Neuronal stem cell (in vitro differentiated cells): ENCODE results near the gene RBM7.
A peak's percentile ranks its signal among the peaks of the same experiment; 100 is the strongest.

Source experiments
- DNase-seq: peaks from one replicate; pipeline ENCODE4 v3.0.0-alpha.2; 2013; ENCODE audit warnings: low spot score
- H2AFZ ChIP-seq: one replicate; pipeline ENCODE4 v1.6.1; 2013; ENCODE audit warnings: mild to moderate bottlenecking, low read length, inconsistent platforms
- H2AK5ac ChIP-seq: 2 replicates; pipeline ENCODE4 v1.6.1; 2013; ENCODE audit warnings: low read depth, mild to moderate bottlenecking, inconsistent platforms, low read length, moderate library complexity, mixed read lengths
- H2BK120ac ChIP-seq: 2 replicates; pipeline ENCODE4 v1.6.1; 2013; ENCODE audit warnings: low read depth, mild to moderate bottlenecking, inconsistent platforms, low read length, moderate library complexity, mixed read lengths
- H2BK12ac ChIP-seq: one replicate; pipeline ENCODE4 v1.6.1; 2013; ENCODE audit warnings: low read length, inconsistent platforms
- H2BK15ac ChIP-seq: 2 replicates; pipeline ENCODE4 v1.6.1; 2013; ENCODE audit warnings: mild to moderate bottlenecking, low read length, inconsistent platforms, mixed read lengths
- H2BK5ac ChIP-seq: one replicate; pipeline ENCODE4 v1.6.1; 2013; ENCODE audit warnings: inconsistent platforms, mild to moderate bottlenecking, low read length, moderate library complexity
- H3K14ac ChIP-seq: one replicate; pipeline ENCODE4 v1.6.1; 2013; ENCODE audit warnings: low read length, inconsistent platforms
- H3K18ac ChIP-seq: 2 replicates; pipeline ENCODE4 v1.6.1; 2013; ENCODE audit warnings: low read length, inconsistent platforms
- H3K23ac ChIP-seq: 2 replicates; pipeline ENCODE4 v1.6.1; 2013; ENCODE audit warnings: low read depth, mild to moderate bottlenecking, mixed read lengths, low read length, inconsistent platforms; ENCODE audit not compliant: poor library complexity
- H3K27ac ChIP-seq: replicated peaks from 3 replicates; pipeline ENCODE4 v1.5.1; 2013; ENCODE audit warnings: low read length, inconsistent platforms
- H3K27me3 ChIP-seq, 3 experiments: 2 replicates each; pipeline ENCODE4 v1.6.1; 2013; ENCODE audit warnings: low read length in 3 of 3, mild to moderate bottlenecking in 2 of 3, inconsistent platforms in 1 of 3, low read depth in 1 of 3, mixed read lengths in 1 of 3, moderate library complexity in 1 of 3; ENCODE audit not compliant: control insufficient read depth in 3 of 3, insufficient read depth in 3 of 3
- H3K36me3 ChIP-seq, 2 donors: replicated peaks in 1 of 2; 2 replicates each; pipeline ENCODE4 v1.6.1; 2013; ENCODE audit warnings: low read length in 2 of 2; ENCODE audit not compliant: control insufficient read depth in 2 of 2, insufficient read depth in 2 of 2
- H3K4ac ChIP-seq: 2 replicates; pipeline ENCODE4 v1.6.1; 2013; ENCODE audit warnings: inconsistent platforms, mild to moderate bottlenecking, low read length, moderate library complexity
- H3K4me1 ChIP-seq, 2 donors: 1 replicate in 1 of 2; 2 replicates in 1 of 2; pipeline ENCODE4 v1.6.1; 2013; ENCODE audit warnings: low read length in 2 of 2, low read depth in 1 of 2; ENCODE audit not compliant: control insufficient read depth in 2 of 2, insufficient read depth in 1 of 2
- H3K4me2 ChIP-seq: one replicate; pipeline ENCODE4 v1.6.1; 2013; ENCODE audit warnings: mild to moderate bottlenecking, low read length, inconsistent platforms; ENCODE audit not compliant: insufficient read depth, poor library complexity, severe bottlenecking
- H3K4me3 ChIP-seq, 2 donors: 2 replicates each; pipeline ENCODE4 v1.5.1; 2013; ENCODE audit warnings: low read length in 2 of 2, mild to moderate bottlenecking in 2 of 2, inconsistent platforms in 1 of 2, moderate library complexity in 1 of 2
- H3K79me1 ChIP-seq: one replicate; pipeline ENCODE4 v1.6.1; 2013; ENCODE audit warnings: low read depth, mild to moderate bottlenecking, inconsistent platforms, low read length, moderate library complexity
- H3K9ac ChIP-seq: one replicate; pipeline ENCODE4 v1.6.1; 2013; ENCODE audit warnings: mild to moderate bottlenecking, low read depth, low read length, inconsistent platforms; ENCODE audit not compliant: poor library complexity
- H3K9me3 ChIP-seq, 2 donors: replicated peaks in 1 of 2; 2 replicates each; pipeline versions ENCODE3 to v1.6.1; 2013; ENCODE audit warnings: low read length in 2 of 2, mild to moderate bottlenecking in 2 of 2, inconsistent platforms in 1 of 2, low read depth in 1 of 2, mixed read lengths in 1 of 2, moderate library complexity in 1 of 2; ENCODE audit not compliant: control insufficient read depth in 2 of 2, insufficient read depth in 1 of 2
- H4K8ac ChIP-seq: one replicate; pipeline ENCODE4 v1.6.1; 2013; ENCODE audit warnings: low read depth, mild to moderate bottlenecking, inconsistent platforms, low read length, moderate library complexity
- H4K91ac ChIP-seq: one replicate; pipeline ENCODE4 v1.6.1; 2013; ENCODE audit warnings: low read length, low read depth, mild to moderate bottlenecking, inconsistent platforms; ENCODE audit not compliant: poor library complexity
- WGBS, 2 donors: extraction: QIAGEN DNeasy Blood & Tissue Kit; methylation state at CpG; one replicate each; pipeline ENCODE4 v1.1.7; 2013; ENCODE audit warnings: missing lambda C conversion rate in 2 of 2, mixed read lengths in 1 of 2; ENCODE audit not compliant: insufficient read length in 2 of 2, insufficient replicate concordance in 1 of 2; ENCODE audit errors: extremely low coverage in 2 of 2; 5-methylcytosine and 5-hydroxymethylcytosine counted together

The RBM7 gene

GRCh38 chr11:114367244-114367957, 33.1 kb upstream of the RBM7 start:
- H3K18ac ChIP-seq = no peak overlapping the region
- no peaks in the 10 kb centered on the region for H3K79me1 ChIP-seq
- no peak overlapping the region for H2AFZ ChIP-seq
- no peaks in the 10 kb centered on the region for H3K36me3 ChIP-seq
- no peak overlapping the region for H3K27ac ChIP-seq
- H3K4ac ChIP-seq = no peak overlapping the region
- peaks cover 2 to 3% of the 10 kb centered on the region in 2 donors for H3K4me1 ChIP-seq
- no peak overlapping the region for H3K14ac ChIP-seq
- no peak for DNase-seq
- H3K23ac ChIP-seq = no peak overlapping the region
- H2BK120ac ChIP-seq = no peak overlapping the region
- H3K27me3 ChIP-seq = peaks cover 0 to 14% (median 0%) of the 10 kb centered on the region in 3 experiments
- no peaks in the 10 kb centered on the region for H3K9me3 ChIP-seq
- H2AK5ac ChIP-seq = no peak overlapping the region
- H3K4me3 ChIP-seq = no peak overlapping the region
- H3K9ac ChIP-seq = no peak overlapping the region
- no peak overlapping the region for H4K8ac ChIP-seq
- no peak overlapping the region for H2BK12ac ChIP-seq
- no peak overlapping the region for H2BK15ac ChIP-seq
- H4K91ac ChIP-seq = no peak overlapping the region
- no CpG with 5 or more reads among the region's 9 CpGs for WGBS, 2 donors
- no peak overlapping the region for H3K4me2 ChIP-seq
- H2BK5ac ChIP-seq = no peak overlapping the region

GRCh38 chr11:114368918-114369680, 31.4 kb upstream of the RBM7 start:
- H2AFZ ChIP-seq = no peak overlapping the region
- H3K14ac ChIP-seq = no peak overlapping the region
- H3K4me1 ChIP-seq = peaks cover 2 to 3% of the 10 kb centered on the region in 2 donors
- no peak overlapping the region for H2BK120ac ChIP-seq
- H3K23ac ChIP-seq = no peak overlapping the region
- H3K27me3 ChIP-seq = peaks cover 0 to 21% (median 0%) of the 10 kb centered on the region in 3 experiments
- H3K4me3 ChIP-seq = no peak overlapping the region
- WGBS, 2 donors = no CpG with 5 or more reads among the region's 5 CpGs
- no peaks in the 10 kb centered on the region for H3K36me3 ChIP-seq
- no peak overlapping the region for H4K8ac ChIP-seq
- no peak overlapping the region for H2AK5ac ChIP-seq
- no peak overlapping the region for H3K9ac ChIP-seq
- no peaks in the 10 kb centered on the region for H3K9me3 ChIP-seq
- no peak overlapping the region for H3K27ac ChIP-seq
- H3K4me2 ChIP-seq = no peak overlapping the region
- DNase-seq = no peak
- no peaks in the 10 kb centered on the region for H3K79me1 ChIP-seq
- H4K91ac ChIP-seq = no peak overlapping the region
- H3K18ac ChIP-seq = no peak overlapping the region
- H2BK5ac ChIP-seq = no peak overlapping the region
- no peak overlapping the region for H2BK15ac ChIP-seq
- no peak overlapping the region for H3K4ac ChIP-seq
- no peak overlapping the region for H2BK12ac ChIP-seq

- no CpG with 5 or more reads among the region's 3 CpGs for WGBS, 2 donors
These were observed 25.4 kb upstream of the RBM7 start for GRCh38 chr11:114375052-114375451.

DNA sequence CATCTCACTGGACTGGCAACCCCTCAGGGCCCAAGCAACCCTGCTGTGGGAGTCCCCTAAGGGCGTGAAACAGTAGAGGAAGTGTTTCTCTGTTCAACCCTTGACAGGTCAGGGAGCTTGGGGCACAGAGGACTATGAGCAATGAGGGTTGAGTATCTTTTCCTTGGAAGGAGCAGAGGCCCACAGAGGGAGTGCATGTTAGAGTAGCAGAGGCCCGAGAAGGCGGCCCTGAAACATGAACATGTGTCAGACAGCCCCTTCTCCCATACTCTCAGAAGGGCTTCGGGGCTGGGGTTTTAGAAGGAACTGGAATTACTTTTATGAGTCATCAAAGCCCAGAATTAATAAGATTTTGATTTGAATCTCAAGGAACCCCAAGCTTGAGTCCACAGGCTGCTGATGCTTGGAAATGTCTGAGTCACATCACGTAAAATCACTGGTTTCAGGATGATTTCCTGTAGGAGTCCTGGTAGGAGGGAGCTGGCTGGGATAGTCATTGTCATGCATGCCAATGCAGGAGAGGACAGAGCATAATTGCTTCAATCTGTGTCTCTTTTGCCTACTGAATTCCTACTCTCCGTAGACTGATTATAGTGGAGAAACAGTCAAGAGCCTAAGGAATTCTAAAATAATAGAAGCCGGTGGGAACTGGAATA, 22.7 kb upstream of the RBM7 start:
- Histone ChIP-seq H3K4me3 (no peak overlapping the region), H3K4me1 (peaks cover 0 to 4% of the 10 kb centered on the region in 2 donors), H3K4ac (no peak overlapping the region), H2BK12ac (no peak overlapping the region), H4K8ac (no peak overlapping the region), H3K27me3 (peaks cover 0 to 39% (median 0%) of the 10 kb centered on the region in 3 experiments), H3K27ac (no peak overlapping the region), H2BK120ac (no peak overlapping the region), H3K4me2 (no peak overlapping the region), H3K9me3 (no peaks in the 10 kb centered on the region), H3K9ac (no peak overlapping the region), H3K79me1 (no peaks in the 10 kb centered on the region), H4K91ac (no peak overlapping the region), H2AFZ (peak overlapping the region; percentile 35), H2BK15ac (no peak overlapping the region), H3K18ac (no peak overlapping the region), H2BK5ac (no peak overlapping the region), H3K23ac (no peak overlapping the region), H2AK5ac (no peak overlapping the region), H3K14ac (no peak overlapping the region), H3K36me3 (no peaks in the 10 kb centered on the region)
- WGBS, 2 donors = no CpG with 5 or more reads among the region's 7 CpGs
- no peak for DNase-seq

More at GRCh38 chr11:114375052-114375451, 25.4 kb upstream of the RBM7 start:
- no peaks in the 10 kb centered on the region for H3K9me3 ChIP-seq
- no peak overlapping the region for H2BK120ac ChIP-seq
- H2AK5ac ChIP-seq = no peak overlapping the region
- H4K91ac ChIP-seq = no peak overlapping the region
- H4K8ac ChIP-seq = no peak overlapping the region
- no peak overlapping the region for H3K9ac ChIP-seq
- H2AFZ ChIP-seq = no peak overlapping the region
- H3K14ac ChIP-seq = no peak overlapping the region
- H2BK12ac ChIP-seq = no peak overlapping the region
- no peak overlapping the region for H2BK15ac ChIP-seq
- no peak overlapping the region for H3K18ac ChIP-seq
- no peak overlapping the region for H3K23ac ChIP-seq
- H3K4me1 ChIP-seq = peaks cover 0 to 4% of the 10 kb centered on the region in 2 donors
- H3K36me3 ChIP-seq = no peaks in the 10 kb centered on the region
- H3K27ac ChIP-seq = no peak overlapping the region
- no peak overlapping the region for H3K4me2 ChIP-seq
- H3K27me3 ChIP-seq = peaks cover 0 to 48% (median 0%) of the 10 kb centered on the region in 3 experiments
- no peak overlapping the region for H2BK5ac ChIP-seq
- H3K4ac ChIP-seq = no peak overlapping the region
- H3K79me1 ChIP-seq = no peaks in the 10 kb centered on the region
- H3K4me3 ChIP-seq = no peak overlapping the region
- DNase-seq = no peak
